Natural killer cell (primary cell): ENCODE measurements around the gene ARID4B. TPM values are rescaled to one million over a fixed set of nuclear protein-coding genes. Genes with fewer than 3 reads are reported as not detected.
"Not testable (repeated sequence)": the region's sequence is repeated elsewhere in the genome, so short reads cannot be mapped to it uniquely, and the experiment has no call there.

Experiments used
- ATAC-seq, 3 donors: fragments of 150-1000 bp in 2 of 3; fragments of 200-7000 bp in 1 of 3; cut with Tn5 transposase; 1 replicate in 1 of 3; 2 replicates in 2 of 3; pipeline ENCODE4 v1.10.0; 2021; ENCODE audit warnings: mild to moderate bottlenecking in 2 of 3, moderate library complexity in 2 of 3
- DNase-seq, 2 donors: peaks; one replicate each; pipeline versions ENCODE4 v3.0.0 to v3.0.0-alpha.2; 2013 to 2021; ENCODE audit warnings: mixed read lengths in 1 of 2
- H3K27ac ChIP-seq: one replicate; pipeline ENCODE4 v1.5.1; 2013; ENCODE audit warnings: mild to moderate bottlenecking, low read length
- H3K27me3 ChIP-seq: one replicate; pipeline ENCODE4 v1.6.1; 2013; ENCODE audit warnings: low read length; ENCODE audit not compliant: control insufficient read depth, insufficient read depth
- H3K36me3 ChIP-seq: one replicate; pipeline ENCODE4 v1.6.1; 2013; ENCODE audit warnings: low read length; ENCODE audit not compliant: control insufficient read depth, insufficient read depth
- H3K4me1 ChIP-seq: one replicate; pipeline ENCODE4 v1.6.1; 2013; ENCODE audit warnings: low read length; ENCODE audit not compliant: control insufficient read depth, insufficient read depth
- H3K4me3 ChIP-seq: one replicate; pipeline ENCODE4 v1.5.1; 2013; ENCODE audit warnings: low read length
- H3K9me3 ChIP-seq: one replicate; pipeline ENCODE4 v1.6.1; 2013; ENCODE audit warnings: low read length; ENCODE audit not compliant: control insufficient read depth, insufficient read depth
- H3K27ac Mint-ChIP-seq, 2 donors: one replicate each; pipeline ENCODE4 v1.8.0; 2022; ENCODE audit warnings: mild to moderate bottlenecking in 2 of 2, mixed read lengths in 2 of 2, moderate library complexity in 1 of 2
- H3K27me3 Mint-ChIP-seq, 2 donors: one replicate each; pipeline ENCODE4 v1.8.0; 2022; ENCODE audit warnings: low read depth in 2 of 2, mixed read lengths in 2 of 2
- H3K36me3 Mint-ChIP-seq: one replicate; pipeline ENCODE4 v1.8.0; 2022; ENCODE audit warnings: mixed read lengths
- H3K4me1 Mint-ChIP-seq, 2 donors: one replicate each; pipeline ENCODE4 v1.8.0; 2022; ENCODE audit warnings: mixed read lengths in 2 of 2
- H3K4me3 Mint-ChIP-seq: one replicate; pipeline ENCODE4 v1.8.0; 2022; ENCODE audit warnings: mild to moderate bottlenecking, moderate library complexity, mixed read lengths
- H3K9me3 Mint-ChIP-seq, 2 donors: one replicate each; pipeline ENCODE4 v1.8.0; 2022; ENCODE audit warnings: mixed read lengths in 2 of 2
- WGBS: methylation state at CpG from one replicate; pipeline ENCODE4 v1.1.7; 2013; ENCODE audit warnings: missing lambda C conversion rate; ENCODE audit not compliant: insufficient coverage; 5-methylcytosine and 5-hydroxymethylcytosine counted together
- intact Hi-C: fragments of 100-400 bp; cut with micrococcal nuclease; formaldehyde crosslinking; loops from one replicate; pipeline ENCODE4 v1.14.2; 2022
- total RNA-seq, 4 donors: library from RNA; stranded (reverse); fragments of 120-200 nt in 1 of 4; gene quantifications; one replicate each; pipeline versions ENCODE4 v1.2.3 to v1.2.4, GENCODE V29; 2013 to 2022
- TF ChIP-seq, protein P1 (sequence below): fragments of 200-600 bp; IDR thresholded peaks from one replicate; pipeline ENCODE4 v1.8.0; 2022; ENCODE audit warnings: antibody characterized with exemption

Gene ARID4B
- total RNA-seq, 3 donors from 2014 or later (not counting 1 experiment from before 2014, with no cell fraction given) = 161 to 189 (median 178) TPM

DNA sequence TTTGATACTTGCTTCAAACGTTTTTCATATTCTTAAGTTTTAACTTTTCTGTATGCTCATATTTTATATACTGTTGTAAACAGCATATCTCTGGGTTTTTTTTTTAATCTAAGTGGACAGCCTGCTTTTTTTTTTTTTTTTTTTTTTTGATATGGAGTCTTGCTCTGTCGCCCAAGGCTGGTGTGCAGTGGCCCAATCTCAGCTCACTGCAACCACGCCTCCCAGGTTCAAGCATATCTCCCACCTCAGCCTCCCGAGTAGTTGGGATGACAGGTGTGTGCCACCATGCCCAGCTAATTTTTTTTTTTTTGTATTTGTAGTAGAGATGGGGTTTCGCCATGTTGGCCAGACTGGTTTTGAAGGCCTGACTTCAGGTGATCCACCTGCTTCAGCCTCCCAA is 40.4 kb upstream of the ARID4B start:
- TF ChIP-seq, protein P1, sequence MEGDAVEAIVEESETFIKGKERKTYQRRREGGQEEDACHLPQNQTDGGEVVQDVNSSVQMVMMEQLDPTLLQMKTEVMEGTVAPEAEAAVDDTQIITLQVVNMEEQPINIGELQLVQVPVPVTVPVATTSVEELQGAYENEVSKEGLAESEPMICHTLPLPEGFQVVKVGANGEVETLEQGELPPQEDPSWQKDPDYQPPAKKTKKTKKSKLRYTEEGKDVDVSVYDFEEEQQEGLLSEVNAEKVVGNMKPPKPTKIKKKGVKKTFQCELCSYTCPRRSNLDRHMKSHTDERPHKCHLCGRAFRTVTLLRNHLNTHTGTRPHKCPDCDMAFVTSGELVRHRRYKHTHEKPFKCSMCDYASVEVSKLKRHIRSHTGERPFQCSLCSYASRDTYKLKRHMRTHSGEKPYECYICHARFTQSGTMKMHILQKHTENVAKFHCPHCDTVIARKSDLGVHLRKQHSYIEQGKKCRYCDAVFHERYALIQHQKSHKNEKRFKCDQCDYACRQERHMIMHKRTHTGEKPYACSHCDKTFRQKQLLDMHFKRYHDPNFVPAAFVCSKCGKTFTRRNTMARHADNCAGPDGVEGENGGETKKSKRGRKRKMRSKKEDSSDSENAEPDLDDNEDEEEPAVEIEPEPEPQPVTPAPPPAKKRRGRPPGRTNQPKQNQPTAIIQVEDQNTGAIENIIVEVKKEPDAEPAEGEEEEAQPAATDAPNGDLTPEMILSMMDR = no peak
- H3K36me3 Mint-ChIP-seq = no peaks in the 10 kb centered on the region
- no peak overlapping the region for H3K4me3 ChIP-seq
- WGBS = 100% methylated on average over 3 of the region's 5 CpGs
- no peaks in the 10 kb centered on the region for H3K36me3 ChIP-seq
- no peak overlapping the region for H3K27ac ChIP-seq
- intact Hi-C loops = loop anchor here (5.0 kb wide), 1 partner anchor 206 kb away; the partner anchor contains the start of gene RBM34
- H3K9me3 Mint-ChIP-seq = no peaks in the 10 kb centered on the region
- H3K27me3 ChIP-seq = no peaks in the 10 kb centered on the region
- DNase-seq = no peak
- no peaks in the 10 kb centered on the region for H3K27me3 Mint-ChIP-seq
- H3K4me1 ChIP-seq = peaks cover 6% of the 10 kb centered on the region
- peaks cover 14 to 26% of the 10 kb centered on the region in 2 donors for H3K4me1 Mint-ChIP-seq
- H3K9me3 ChIP-seq = no peaks in the 10 kb centered on the region
- peak overlapping the region; percentile 99 for H3K4me3 Mint-ChIP-seq
- peak overlapping the region in 1 of 2 donors; percentile 94 for H3K27ac Mint-ChIP-seq
- ATAC-seq = no peak

DNA sequence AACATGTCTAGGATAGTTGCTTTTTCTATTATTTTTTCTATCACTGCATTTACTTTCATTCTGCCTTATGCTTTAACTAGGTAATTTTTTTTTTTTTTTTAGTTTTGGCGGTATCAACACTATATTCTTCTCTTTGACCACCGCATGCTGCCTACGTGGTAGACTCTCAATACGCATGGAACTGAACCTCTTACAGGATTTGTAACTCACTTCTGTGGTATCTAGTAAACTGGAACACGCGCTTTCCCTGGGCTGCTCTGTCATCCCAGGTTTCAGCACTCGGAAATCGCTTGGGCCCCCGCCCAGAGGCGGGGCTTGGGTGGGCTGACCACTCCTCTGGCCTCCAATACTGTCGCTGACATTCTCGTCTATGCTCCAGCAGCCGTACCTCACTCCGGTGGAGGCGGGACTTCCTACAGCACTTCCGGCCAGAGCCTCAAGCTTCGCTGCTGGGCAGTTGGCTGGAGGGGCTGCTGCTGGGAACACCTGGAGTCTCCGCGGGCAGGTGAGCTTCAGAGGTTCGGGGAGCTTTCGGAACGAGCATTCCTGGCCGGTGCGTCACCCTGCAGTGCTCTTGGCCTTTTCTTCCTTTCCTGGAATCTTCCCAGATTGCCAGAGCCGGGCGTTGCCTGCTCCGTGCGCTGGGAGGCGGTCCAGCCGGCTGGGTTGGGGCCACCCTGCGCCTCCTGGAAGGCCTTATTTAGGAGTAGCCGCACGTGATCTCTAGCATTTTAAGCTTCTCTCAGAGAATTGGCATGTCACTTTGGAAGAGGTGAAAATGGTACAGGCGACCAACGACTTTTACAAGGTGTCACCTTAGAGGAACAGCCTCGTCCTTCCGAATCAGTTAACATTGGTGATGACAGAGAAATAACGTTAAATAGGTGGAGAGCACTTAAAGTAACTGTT is 39.3 kb upstream of the ARID4B start, which contains the start of gene TBCE:
TBCE (plus strand) TSS at position 428 of the 909 bp plus-strand sequence. CDS start 12,623 bp downstream, outside the sequence.
- Mint-ChIP-seq H3K27ac (peak within 1 kb of the TSS; percentile 88 to 94), H3K36me3 (no peaks in the 10 kb centered on the region), H3K4me3 (peak within 1 kb of the TSS; percentile 99), H3K4me1 (peaks cover 14 to 26% of the 10 kb centered on the region in 2 donors), H3K27me3 (no peaks in the 10 kb centered on the region), H3K9me3 (no peaks in the 10 kb centered on the region)
- DNase-seq = peak; percentile 85 to 87
- TF ChIP-seq, protein P1 = no peak
- Histone ChIP-seq H3K9me3 (no peaks in the 10 kb centered on the region), H3K27me3 (no peaks in the 10 kb centered on the region), H3K27ac (peak within 1 kb of the TSS; percentile 36), H3K36me3 (no peaks in the 10 kb centered on the region), H3K4me1 (peaks cover 6% of the 10 kb centered on the region), H3K4me3 (peak within 1 kb of the TSS; percentile 66)
- intact Hi-C loops = loop anchor here (1.0 to 5.0 kb wide), 4 partner anchors 30 to 205 kb away; partner anchors contain the start of genes ARID4B, GGPS1 and RBM34
- under 1% methylated on average over 38 of the region's 38 CpGs for WGBS
- ATAC-seq = peak; percentile 100

DNA sequence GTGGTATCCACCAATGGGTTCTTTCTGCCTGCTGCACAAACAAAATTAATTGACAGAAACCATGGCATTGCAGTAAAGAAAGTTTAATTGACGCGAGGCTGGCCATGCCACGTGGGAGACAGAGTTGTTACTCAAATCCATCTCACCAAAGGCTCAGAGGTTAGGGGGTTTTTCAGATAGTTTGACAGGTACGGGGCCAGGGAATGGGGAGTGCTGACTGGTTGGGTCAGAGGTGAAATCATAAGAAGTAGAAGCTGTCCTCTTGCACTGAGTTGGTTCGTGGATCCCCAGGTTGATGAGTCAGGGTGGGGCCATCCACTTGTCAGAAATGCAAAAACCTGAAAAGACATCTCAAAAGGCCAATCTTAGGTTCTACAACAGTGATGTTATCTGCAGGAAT is 38.3 kb upstream of the ARID4B start:
- intact Hi-C loops = loop anchor here (2.0 to 5.0 kb wide), 3 partner anchors 29 to 204 kb away; partner anchors contain the start of gene RBM34
- WGBS = 96% methylated on average over 5 of the region's 5 CpGs
- peak overlapping the region; percentile 88 to 94 for H3K27ac Mint-ChIP-seq
- no peaks in the 10 kb centered on the region for H3K9me3 Mint-ChIP-seq
- H3K36me3 ChIP-seq = no peaks in the 10 kb centered on the region
- H3K27me3 Mint-ChIP-seq = no peaks in the 10 kb centered on the region
- DNase-seq = peak in 1 of 2 donors; percentile 20
- no peak overlapping the region for H3K4me3 ChIP-seq
- H3K27me3 ChIP-seq = no peaks in the 10 kb centered on the region
- no peak overlapping the region for H3K27ac ChIP-seq
- H3K4me3 Mint-ChIP-seq = peak overlapping the region; percentile 99
- no peak for ATAC-seq
- peaks cover 14 to 26% of the 10 kb centered on the region in 2 donors for H3K4me1 Mint-ChIP-seq
- H3K4me1 ChIP-seq = peaks cover 6% of the 10 kb centered on the region
- TF ChIP-seq, protein P1 = no peak
- H3K36me3 Mint-ChIP-seq = no peaks in the 10 kb centered on the region
- no peaks in the 10 kb centered on the region for H3K9me3 ChIP-seq

DNA sequence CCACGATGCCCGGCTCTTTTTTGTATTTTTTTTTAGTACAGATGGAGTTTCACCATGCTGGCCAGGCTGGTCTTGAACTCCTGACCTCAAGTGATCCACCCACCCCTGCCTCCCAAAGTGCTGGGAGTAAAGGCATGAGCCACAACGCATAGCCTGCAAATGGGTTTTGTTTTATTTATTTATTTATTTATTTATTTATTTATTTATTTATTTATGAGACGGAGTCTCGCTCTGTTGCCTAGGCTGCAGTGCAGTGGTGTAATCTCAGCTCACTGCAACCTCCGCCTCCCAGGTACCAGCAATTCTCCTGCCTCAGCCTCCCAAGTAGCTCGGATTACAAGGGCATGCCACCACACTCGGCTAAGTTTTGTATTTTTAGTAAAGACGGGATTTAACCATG is 36.2 kb upstream of the ARID4B start:
- H3K9me3 Mint-ChIP-seq, intact Hi-C loops, ATAC-seq, H3K27me3 Mint-ChIP-seq, H3K4me3 ChIP-seq, H3K4me1 ChIP-seq, H3K27me3 ChIP-seq, H3K36me3 ChIP-seq, H3K27ac ChIP-seq, H3K27ac Mint-ChIP-seq, H3K9me3 ChIP-seq, H3K4me3 Mint-ChIP-seq, H3K36me3 Mint-ChIP-seq, DNase-seq: not testable (repeated sequence)
- WGBS = 95% methylated on average over 7 of the region's 9 CpGs
- H3K4me1 Mint-ChIP-seq = peaks cover 14 to 20% of the 10 kb centered on the region in 2 donors
